KOPT-K1 (cell line): ENCODE measurements around the gene PLEKHH3.

ENCODE experiments used
- H3K27ac ChIP-seq: fragments of 200-600 bp; sonication (generic); 2 replicates; pipeline ENCODE4 v1.5.1; 2016; ENCODE audit warnings: antibody characterized with exemption, mild to moderate bottlenecking, low read depth, low read length; ENCODE audit not compliant: poor library complexity, severe bottlenecking
- H3K36me3 ChIP-seq: fragments of 200-600 bp; sonication (generic); 2 replicates; pipeline ENCODE4 v1.5.1; 2017; ENCODE audit warnings: antibody characterized with exemption, mild to moderate bottlenecking, low read length, moderate library complexity; ENCODE audit not compliant: insufficient read depth
- H3K9me3 ChIP-seq: fragments of 200-600 bp; sonication (generic); 2 replicates; pipeline ENCODE4 v1.5.1; 2017; ENCODE audit warnings: antibody characterized with exemption, low read length, mild to moderate bottlenecking; ENCODE audit not compliant: insufficient read depth, poor library complexity, severe bottlenecking

PLEKHH3 gene

GRCh38 chr17:42695500-42695899 lies 18.7 kb upstream of the PLEKHH3 start:
- Histone ChIP-seq H3K9me3 (no peaks in the 10 kb centered on the region), H3K36me3 (peaks cover 4% of the 10 kb centered on the region; the same call in 1 of the 2 replicates), H3K27ac (no peak overlapping the region)

GRCh38 chr17:42694524-42694923 lies 17.7 kb upstream of the PLEKHH3 start:
- H3K9me3 ChIP-seq = no peaks in the 10 kb centered on the region
- H3K27ac ChIP-seq = no peak overlapping the region
- H3K36me3 ChIP-seq = no peaks in the 10 kb centered on the region

- Histone ChIP-seq H3K9me3 (no peaks in the 10 kb centered on the region), H3K36me3 (no peaks in the 10 kb centered on the region), H3K27ac (no peak overlapping the region)
Observed at GRCh38 chr17:42692489-42692888, 15.7 kb upstream of the PLEKHH3 start.

GRCh38 chr17:42691021-42691545 lies 14.3 kb upstream of the PLEKHH3 start:
- Histone ChIP-seq H3K36me3 (no peaks in the 10 kb centered on the region), H3K9me3 (no peaks in the 10 kb centered on the region), H3K27ac (no peak overlapping the region)

- Histone ChIP-seq H3K9me3 (no peaks in the 10 kb centered on the region), H3K27ac (no peak overlapping the region), H3K36me3 (no peaks in the 10 kb centered on the region)
Observed at GRCh38 chr17:42690596-42690995, 13.8 kb upstream of the PLEKHH3 start.

GRCh38 chr17:42687707-42688320 lies 11.0 kb upstream of the PLEKHH3 start:
- H3K36me3 ChIP-seq = no peaks in the 10 kb centered on the region
- no peaks in the 10 kb centered on the region for H3K9me3 ChIP-seq
- H3K27ac ChIP-seq = no peak overlapping the region

GRCh38 chr17:42686520-42687128 lies 9.8 kb upstream of the PLEKHH3 start:
- H3K9me3 ChIP-seq = no peaks in the 10 kb centered on the region
- H3K27ac ChIP-seq = no peak overlapping the region
- H3K36me3 ChIP-seq = no peaks in the 10 kb centered on the region

- Histone ChIP-seq H3K36me3 (no peaks in the 10 kb centered on the region), H3K27ac (no peak overlapping the region)
Observed at GRCh38 chr17:42685831-42686230, 9.0 kb upstream of the PLEKHH3 start.

GRCh38 chr17:42684929-42685556 lies 8.2 kb upstream of the PLEKHH3 start:
- H3K27ac ChIP-seq = no peak overlapping the region
- no peaks in the 10 kb centered on the region for H3K36me3 ChIP-seq
- no peaks in the 10 kb centered on the region for H3K9me3 ChIP-seq

More at GRCh38 chr17:42685831-42686230, 9.0 kb upstream of the PLEKHH3 start:
- H3K9me3 ChIP-seq = no peaks in the 10 kb centered on the region

- Histone ChIP-seq H3K36me3 (no peaks in the 10 kb centered on the region), H3K27ac (no peak overlapping the region), H3K9me3 (no peaks in the 10 kb centered on the region)
Observed at GRCh38 chr17:42683407-42684034, 6.7 kb upstream of the PLEKHH3 start.

GRCh38 chr17:42682722-42683403 lies 6.1 kb upstream of the PLEKHH3 start:
- H3K27ac ChIP-seq = no peak overlapping the region
- no peaks in the 10 kb centered on the region for H3K36me3 ChIP-seq
- H3K9me3 ChIP-seq = no peaks in the 10 kb centered on the region

GRCh38 chr17:42681976-42682721 lies 5.4 kb upstream of the PLEKHH3 start, which contains the start of gene CNTNAP1:
CNTNAP1 (plus strand) TSS chr17:42682531; CDS start chr17:42682830, 299 bp downstream.
- Histone ChIP-seq H3K9me3 (no peaks in the 10 kb centered on the region), H3K36me3 (no peaks in the 10 kb centered on the region), H3K27ac (no peak within 1 kb of the TSS)

GRCh38 chr17:42680331-42680808 lies 3.6 kb upstream of the PLEKHH3 start:
- no peak overlapping the region for H3K27ac ChIP-seq
- H3K36me3 ChIP-seq = no peaks in the 10 kb centered on the region
- no peaks in the 10 kb centered on the region for H3K9me3 ChIP-seq
